ENCODE results near the gene ZG16B. TPM values are rescaled to one million over a fixed set of nuclear protein-coding genes. Genes with fewer than 3 reads are reported as not detected.

The ZG16B gene
- total and polyA plus RNA-seq, 2 of the 8 experiments (the other 6 are each of a cell fraction or from before 2014, with no cell fraction given), result 0.11 TPM; not detected in 1

Small RNA genes within 50 kb of the gene (small RNA-seq; reads per million reads assigned to genes)
- not detected for gene SNORA3C (ENCODE audit: insufficient read depth)

Other genes starting within 250 kb of the ZG16B start
- 24.8 and 26.6 TPM in 2 replicates for gene KCTD5, start 147.8 kb upstream of the ZG16B start, total RNA-seq (2021; fragmentation: NEBNext Ultra II Directional; extraction: Animal tissue kit (Norgen Biotek cat#: 25700))
- gene KCTD5, start 147.8 kb upstream of the ZG16B start, polyA plus RNA-seq (2011; rRNA removed), result 31.8 and 46.8 TPM in 2 replicates
- gene PRSS27, start 110.1 kb upstream of the ZG16B start, total RNA-seq (2021; fragmentation: NEBNext Ultra II Directional; extraction: Animal tissue kit (Norgen Biotek cat#: 25700)), result 1.3 and 2.2 TPM in 2 replicates
- gene PRSS27, start 110.1 kb upstream of the ZG16B start, polyA plus RNA-seq (2011; rRNA removed), result 7.5 and 10.5 TPM in 2 replicates
- 563 and 579 TPM in 2 replicates for gene SRRM2, start 77.7 kb upstream of the ZG16B start, total RNA-seq (2021; fragmentation: NEBNext Ultra II Directional; extraction: Animal tissue kit (Norgen Biotek cat#: 25700))
- gene SRRM2, start 77.7 kb upstream of the ZG16B start, polyA plus RNA-seq (2011; rRNA removed), result 300 and 654 TPM in 2 replicates
- gene ELOB, start 53.0 kb upstream of the ZG16B start, total RNA-seq (2021; fragmentation: NEBNext Ultra II Directional; extraction: Animal tissue kit (Norgen Biotek cat#: 25700)), result 237 and 248 TPM in 2 replicates
- 1,357 and 1,702 TPM in 2 replicates for gene ELOB, start 53.0 kb upstream of the ZG16B start, polyA plus RNA-seq (2011; rRNA removed)
- gene PRSS33, start 42.7 kb upstream of the ZG16B start, total RNA-seq (2021; fragmentation: NEBNext Ultra II Directional; extraction: Animal tissue kit (Norgen Biotek cat#: 25700)), result not detected in 2 replicates
- 0.09 and 0.17 TPM in 2 replicates for gene PRSS33, start 42.7 kb upstream of the ZG16B start, polyA plus RNA-seq (2011; rRNA removed)
- gene PRSS41, start 31.8 kb upstream of the ZG16B start, total RNA-seq (2021; fragmentation: NEBNext Ultra II Directional; extraction: Animal tissue kit (Norgen Biotek cat#: 25700)), result not detected in 2 replicates
- not detected in 2 replicates for gene PRSS41, start 31.8 kb upstream of the ZG16B start, polyA plus RNA-seq (2011; rRNA removed)
- 1.0 and 2.7 TPM in 2 replicates for gene PRSS21, start 13.1 kb upstream of the ZG16B start, total RNA-seq (2021; fragmentation: NEBNext Ultra II Directional; extraction: Animal tissue kit (Norgen Biotek cat#: 25700))
- gene PRSS21, start 13.1 kb upstream of the ZG16B start, polyA plus RNA-seq (2011; rRNA removed), result 0.76 and 1.4 TPM in 2 replicates
- 2.7 and 4.4 TPM in 2 replicates for gene PRSS22, start 27.9 kb downstream of the ZG16B start, total RNA-seq (2021; fragmentation: NEBNext Ultra II Directional; extraction: Animal tissue kit (Norgen Biotek cat#: 25700))
- gene PRSS22, start 27.9 kb downstream of the ZG16B start, polyA plus RNA-seq (2011; rRNA removed), result 4.0 and 5.8 TPM in 2 replicates
- gene FLYWCH2, start 52.9 kb downstream of the ZG16B start, total RNA-seq (2021; fragmentation: NEBNext Ultra II Directional; extraction: Animal tissue kit (Norgen Biotek cat#: 25700)), result 16.4 and 20.2 TPM in 2 replicates
- gene FLYWCH2, start 52.9 kb downstream of the ZG16B start, polyA plus RNA-seq (2011; rRNA removed), result 30.7 and 43.8 TPM in 2 replicates
- gene FLYWCH1, start 81.6 kb downstream of the ZG16B start, total RNA-seq (2021; fragmentation: NEBNext Ultra II Directional; extraction: Animal tissue kit (Norgen Biotek cat#: 25700)), result 23.1 and 23.5 TPM in 2 replicates
- gene FLYWCH1, start 81.6 kb downstream of the ZG16B start, polyA plus RNA-seq (2011; rRNA removed), result 12.4 and 22.2 TPM in 2 replicates
- gene KREMEN2, start 134.0 kb downstream of the ZG16B start, total RNA-seq (2021; fragmentation: NEBNext Ultra II Directional; extraction: Animal tissue kit (Norgen Biotek cat#: 25700)), result 6.6 and 7.8 TPM in 2 replicates
- gene KREMEN2, start 134.0 kb downstream of the ZG16B start, polyA plus RNA-seq (2011; rRNA removed), result 7.0 and 10.4 TPM in 2 replicates
- gene PAQR4, start 139.0 kb downstream of the ZG16B start, total RNA-seq (2021; fragmentation: NEBNext Ultra II Directional; extraction: Animal tissue kit (Norgen Biotek cat#: 25700)), result 28.2 and 28.8 TPM in 2 replicates
- gene PAQR4, start 139.0 kb downstream of the ZG16B start, polyA plus RNA-seq (2011; rRNA removed), result 34.6 and 52.8 TPM in 2 replicates
- gene PKMYT1, start 150.1 kb downstream of the ZG16B start, total RNA-seq (2021; fragmentation: NEBNext Ultra II Directional; extraction: Animal tissue kit (Norgen Biotek cat#: 25700)), result 74.7 and 83.6 TPM in 2 replicates
- 85.2 and 180 TPM in 2 replicates for gene PKMYT1, start 150.1 kb downstream of the ZG16B start, polyA plus RNA-seq (2011; rRNA removed)
- 0.60 and 0.77 TPM in 2 replicates for gene CLDN9, start 182.6 kb downstream of the ZG16B start, total RNA-seq (2021; fragmentation: NEBNext Ultra II Directional; extraction: Animal tissue kit (Norgen Biotek cat#: 25700))
- 0.89 and 2.2 TPM in 2 replicates for gene CLDN9, start 182.6 kb downstream of the ZG16B start, polyA plus RNA-seq (2011; rRNA removed)
- gene CLDN6, start 187.9 kb downstream of the ZG16B start, total RNA-seq (2021; fragmentation: NEBNext Ultra II Directional; extraction: Animal tissue kit (Norgen Biotek cat#: 25700)), result 747 and 793 TPM in 2 replicates
- gene CLDN6, start 187.9 kb downstream of the ZG16B start, polyA plus RNA-seq (2011; rRNA removed), result 1,115 and 1,541 TPM in 2 replicates
- 77.0 and 81.0 TPM in 2 replicates for gene TNFRSF12A, start 190.1 kb downstream of the ZG16B start, total RNA-seq (2021; fragmentation: NEBNext Ultra II Directional; extraction: Animal tissue kit (Norgen Biotek cat#: 25700))
- gene TNFRSF12A, start 190.1 kb downstream of the ZG16B start, polyA plus RNA-seq (2011; rRNA removed), result 82.5 and 121 TPM in 2 replicates
- 66.2 and 72.7 TPM in 2 replicates for gene HCFC1R1, start 193.6 kb downstream of the ZG16B start, total RNA-seq (2021; fragmentation: NEBNext Ultra II Directional; extraction: Animal tissue kit (Norgen Biotek cat#: 25700))
- 138 and 195 TPM in 2 replicates for gene HCFC1R1, start 193.6 kb downstream of the ZG16B start, polyA plus RNA-seq (2011; rRNA removed)
- 78.5 and 82.9 TPM in 2 replicates for gene THOC6, start 193.7 kb downstream of the ZG16B start, total RNA-seq (2021; fragmentation: NEBNext Ultra II Directional; extraction: Animal tissue kit (Norgen Biotek cat#: 25700))
- 111 and 137 TPM in 2 replicates for gene THOC6, start 193.7 kb downstream of the ZG16B start, polyA plus RNA-seq (2011; rRNA removed)
- 14.3 and 15.9 TPM in 2 replicates for gene BICDL2, start 206.6 kb downstream of the ZG16B start, total RNA-seq (2021; fragmentation: NEBNext Ultra II Directional; extraction: Animal tissue kit (Norgen Biotek cat#: 25700))
- 7.3 and 14.2 TPM in 2 replicates for gene BICDL2, start 206.6 kb downstream of the ZG16B start, polyA plus RNA-seq (2011; rRNA removed)
- 23.9 and 26.7 TPM in 2 replicates for gene MMP25, start 216.3 kb downstream of the ZG16B start, total RNA-seq (2021; fragmentation: NEBNext Ultra II Directional; extraction: Animal tissue kit (Norgen Biotek cat#: 25700))
- 7.7 and 14.8 TPM in 2 replicates for gene MMP25, start 216.3 kb downstream of the ZG16B start, polyA plus RNA-seq (2011; rRNA removed)
- 2.0 and 2.7 TPM in 2 replicates for gene IL32, start 235.3 kb downstream of the ZG16B start, total RNA-seq (2021; fragmentation: NEBNext Ultra II Directional; extraction: Animal tissue kit (Norgen Biotek cat#: 25700))
- 4.3 and 5.0 TPM in 2 replicates for gene IL32, start 235.3 kb downstream of the ZG16B start, polyA plus RNA-seq (2011; rRNA removed)

Measured in H1 (cell line).